ENCODE data around the gene CADPS. TPM values are rescaled to one million over a fixed set of nuclear protein-coding genes. Genes with fewer than 3 reads are reported as not detected.

Gene CADPS
- total and polyA plus RNA-seq, 4 donors: 0.13 to 3.6 (median 0.49) TPM

GRCh38 chr3:62892045-62892444 lies 16.8 kb upstream of the CADPS start:
- WGBS, 2 donors: 72 to 83% methylated on average over 2 of the region's 2 CpGs
- Histone ChIP-seq H3K27me3 (ENCODE audit: control insufficient read depth in 3 of 3, insufficient read depth in 3 of 3, low read length in 2 of 3) (peaks cover 0 to 6% (median 0%) of the 10 kb centered on the region in 3 donors), H3K27ac (ENCODE audit: low read depth in 1 of 2, low read length in 1 of 2) (no peak overlapping the region)

GRCh38 chr3:62888778-62889177 lies 13.6 kb upstream of the CADPS start:
- Histone ChIP-seq H3K9ac (ENCODE audit: insufficient read depth in 1 of 2, low read length in 2 of 2) (no peak overlapping the region), H3K9me3 (ENCODE audit: control insufficient read depth in 4 of 4, insufficient read depth in 3 of 4, low read length in 3 of 4) (peaks cover 0 to 2% (median 0%) of the 10 kb centered on the region in 4 donors), H3K27ac (ENCODE audit: low read depth in 1 of 2, low read length in 1 of 2) (no peak overlapping the region), H3K4me3 (no peak overlapping the region), H3K36me3 (ENCODE audit: control insufficient read depth in 4 of 4, insufficient read depth in 4 of 4, low read length in 4 of 4) (no peaks in the 10 kb centered on the region), H3K27me3 (ENCODE audit: control insufficient read depth in 3 of 3, insufficient read depth in 3 of 3, low read length in 2 of 3) (peaks cover 0 to 8% (median 0%) of the 10 kb centered on the region in 3 donors), H3K4me1 (ENCODE audit: control insufficient read depth in 5 of 5, insufficient read depth in 5 of 5, low read length in 5 of 5) (no peaks in the 10 kb centered on the region)
- ATAC-seq (ENCODE audit: insufficient read depth, low FRiP score): no peak
- TF ChIP-seq CTCF (IDR thresholded peaks at IDR 0.05; ENCODE audit: control extremely low read depth, extremely low read depth): no peak
- DNase-seq: no peak
- WGBS, 2 donors: 81 to 90% methylated on average over 1 of the region's 1 CpG

More at GRCh38 chr3:62892045-62892444, 16.8 kb upstream of the CADPS start:
- H3K9ac ChIP-seq (ENCODE audit: insufficient read depth in 1 of 2, low read length in 2 of 2): no peak overlapping the region
- ATAC-seq (ENCODE audit: insufficient read depth, low FRiP score) (no peak), DNase-seq (no peak)
- no peaks in the 10 kb centered on the region for H3K36me3 ChIP-seq (ENCODE audit: control insufficient read depth in 4 of 4, insufficient read depth in 4 of 4, low read length in 4 of 4)
- no peak overlapping the region for H3K4me3 ChIP-seq
- peaks cover 0 to 2% (median 0%) of the 10 kb centered on the region in 4 donors for H3K9me3 ChIP-seq (ENCODE audit: control insufficient read depth in 4 of 4, insufficient read depth in 3 of 4, low read length in 3 of 4)
- no peak for TF ChIP-seq CTCF (IDR thresholded peaks at IDR 0.05; ENCODE audit: control extremely low read depth, extremely low read depth)
- no peaks in the 10 kb centered on the region for H3K4me1 ChIP-seq (ENCODE audit: control insufficient read depth in 5 of 5, insufficient read depth in 5 of 5, low read length in 5 of 5)

GRCh38 chr3:62888180-62888579 lies 13.0 kb upstream of the CADPS start:
- Histone ChIP-seq H3K27ac (ENCODE audit: low read depth in 1 of 2, low read length in 1 of 2) (no peak overlapping the region), H3K27me3 (ENCODE audit: control insufficient read depth in 3 of 3, insufficient read depth in 3 of 3, low read length in 2 of 3) (peaks cover 0 to 8% (median 0%) of the 10 kb centered on the region in 3 donors), H3K9me3 (ENCODE audit: control insufficient read depth in 4 of 4, insufficient read depth in 3 of 4, low read length in 3 of 4) (peaks cover 0 to 2% (median 0%) of the 10 kb centered on the region in 4 donors), H3K4me3 (no peak overlapping the region), H3K9ac (ENCODE audit: insufficient read depth in 1 of 2, low read length in 2 of 2) (no peak overlapping the region), H3K4me1 (ENCODE audit: control insufficient read depth in 5 of 5, insufficient read depth in 5 of 5, low read length in 5 of 5) (no peaks in the 10 kb centered on the region), H3K36me3 (ENCODE audit: control insufficient read depth in 4 of 4, insufficient read depth in 4 of 4, low read length in 4 of 4) (no peaks in the 10 kb centered on the region)
- DNase-seq (no peak), ATAC-seq (ENCODE audit: insufficient read depth, low FRiP score) (no peak)
- 31 to 37% methylated on average over 3 of the region's 3 CpGs for WGBS, 2 donors
- no peak for TF ChIP-seq CTCF (IDR thresholded peaks at IDR 0.05; ENCODE audit: control extremely low read depth, extremely low read depth)

- no peak for TF ChIP-seq CTCF (IDR thresholded peaks at IDR 0.05; ENCODE audit: control extremely low read depth, extremely low read depth)
- Histone ChIP-seq H3K9ac (ENCODE audit: insufficient read depth in 1 of 2, low read length in 2 of 2) (no peak overlapping the region), H3K36me3 (ENCODE audit: control insufficient read depth in 4 of 4, insufficient read depth in 4 of 4, low read length in 4 of 4) (no peaks in the 10 kb centered on the region)
Observed at GRCh38 chr3:62885136-62885535, 9.9 kb upstream of the CADPS start.

More at GRCh38 chr3:62885136-62885535, 9.9 kb upstream of the CADPS start:
- 79 to 80% methylated on average over 2 of the region's 2 CpGs for WGBS, 2 donors
- H3K27me3 ChIP-seq (ENCODE audit: control insufficient read depth in 3 of 3, insufficient read depth in 3 of 3, low read length in 2 of 3): peaks cover 0 to 8% (median 0%) of the 10 kb centered on the region in 3 donors
- ATAC-seq (ENCODE audit: insufficient read depth, low FRiP score): no peak
- no peak overlapping the region for H3K4me3 ChIP-seq
- no peak overlapping the region for H3K27ac ChIP-seq (ENCODE audit: low read depth in 1 of 2, low read length in 1 of 2)
- peaks cover 0 to 2% (median 0%) of the 10 kb centered on the region in 4 donors for H3K9me3 ChIP-seq (ENCODE audit: control insufficient read depth in 4 of 4, insufficient read depth in 3 of 4, low read length in 3 of 4)
- DNase-seq: no peak
- no peaks in the 10 kb centered on the region for H3K4me1 ChIP-seq (ENCODE audit: control insufficient read depth in 5 of 5, insufficient read depth in 5 of 5, low read length in 5 of 5)

Data from lung (tissue), 12 donors.